Fibroblast of skin of right biceps (primary cell): ENCODE results near the gene RPSA.
"Not testable (repeated sequence)": the region's sequence is repeated elsewhere in the genome, so short reads cannot be mapped to it uniquely, and the experiment has no call there.

Experiments
- DNase-seq: peaks from one replicate; pipeline ENCODE4 v3.0.0-alpha.2; 2013

Gene RPSA

GRCh38 chr3:39406368-39407258 is at the start of gene RPSA:
RPSA (plus strand) TSS chr3:39406720; CDS start chr3:39407654, 934 bp downstream.
- peak; percentile 97 for DNase-seq

- no peak for DNase-seq
Observed at GRCh38 chr3:39358333-39358732, 48.2 kb upstream of the RPSA start.

GRCh38 chr3:39361252-39361927 is 45.1 kb upstream of the RPSA start:
- no peak for DNase-seq

GRCh38 chr3:39362192-39362591 is 44.3 kb upstream of the RPSA start:
- no peak for DNase-seq

GRCh38 chr3:39362812-39363211 is 43.7 kb upstream of the RPSA start:
- no peak for DNase-seq

GRCh38 chr3:39370450-39370849 is 36.1 kb upstream of the RPSA start:
- not testable (repeated sequence) for DNase-seq

GRCh38 chr3:39372833-39373232 is 33.7 kb upstream of the RPSA start:
- DNase-seq: no peak

GRCh38 chr3:39376959-39377634 is 29.4 kb upstream of the RPSA start:
- no peak for DNase-seq

GRCh38 chr3:39378088-39378487 is 28.4 kb upstream of the RPSA start:
- peak; percentile 10 for DNase-seq

- no peak for DNase-seq
Observed at GRCh38 chr3:39378957-39379777, 27.4 kb upstream of the RPSA start.

- DNase-seq: peak; percentile 14
Observed at GRCh38 chr3:39379778-39380155, 26.8 kb upstream of the RPSA start.

GRCh38 chr3:39381432-39381831 is 25.1 kb upstream of the RPSA start:
- DNase-seq: no peak

GRCh38 chr3:39383045-39383880 is 23.3 kb upstream of the RPSA start, which contains the start of gene SLC25A38:
SLC25A38 (plus strand) TSS chr3:39383370; CDS start chr3:39383725, 355 bp downstream.
- DNase-seq: peak; percentile 84

- peak; percentile 91 for DNase-seq
Observed at GRCh38 chr3:39383881-39384664, 22.4 kb upstream of the RPSA start.

GRCh38 chr3:39384665-39385000 is 21.9 kb upstream of the RPSA start:
- DNase-seq: no peak

GRCh38 chr3:39385456-39386090 is 20.9 kb upstream of the RPSA start:
- no peak for DNase-seq

GRCh38 chr3:39386318-39386717 is 20.2 kb upstream of the RPSA start:
- DNase-seq: no peak

- DNase-seq: no peak
Observed at GRCh38 chr3:39387411-39387975, 19.0 kb upstream of the RPSA start.

GRCh38 chr3:39388153-39388552 is 18.4 kb upstream of the RPSA start:
- DNase-seq: no peak

- no peak for DNase-seq
Observed at GRCh38 chr3:39388741-39389248, 17.7 kb upstream of the RPSA start.
